Measurements from ENCODE around the gene KIAA1549.
"Not testable (repeated sequence)": the region's sequence is repeated elsewhere in the genome, so short reads cannot be mapped to it uniquely, and the experiment has no call there.

KIAA1549 gene

GRCh38 chr7:138981332-138982203 lies at the start of gene KIAA1549:
KIAA1549 (minus strand) TSS chr7:138981389; CDS start chr7:138981269, 120 bp downstream.
- TF ChIP-seq, protein P1, sequence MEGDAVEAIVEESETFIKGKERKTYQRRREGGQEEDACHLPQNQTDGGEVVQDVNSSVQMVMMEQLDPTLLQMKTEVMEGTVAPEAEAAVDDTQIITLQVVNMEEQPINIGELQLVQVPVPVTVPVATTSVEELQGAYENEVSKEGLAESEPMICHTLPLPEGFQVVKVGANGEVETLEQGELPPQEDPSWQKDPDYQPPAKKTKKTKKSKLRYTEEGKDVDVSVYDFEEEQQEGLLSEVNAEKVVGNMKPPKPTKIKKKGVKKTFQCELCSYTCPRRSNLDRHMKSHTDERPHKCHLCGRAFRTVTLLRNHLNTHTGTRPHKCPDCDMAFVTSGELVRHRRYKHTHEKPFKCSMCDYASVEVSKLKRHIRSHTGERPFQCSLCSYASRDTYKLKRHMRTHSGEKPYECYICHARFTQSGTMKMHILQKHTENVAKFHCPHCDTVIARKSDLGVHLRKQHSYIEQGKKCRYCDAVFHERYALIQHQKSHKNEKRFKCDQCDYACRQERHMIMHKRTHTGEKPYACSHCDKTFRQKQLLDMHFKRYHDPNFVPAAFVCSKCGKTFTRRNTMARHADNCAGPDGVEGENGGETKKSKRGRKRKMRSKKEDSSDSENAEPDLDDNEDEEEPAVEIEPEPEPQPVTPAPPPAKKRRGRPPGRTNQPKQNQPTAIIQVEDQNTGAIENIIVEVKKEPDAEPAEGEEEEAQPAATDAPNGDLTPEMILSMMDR (conservative IDR thresholded peaks at IDR 0.05; ENCODE audit: low read depth, low read length), result no peak
- H3K4me3 ChIP-seq (ENCODE audit: low read depth, low read length), result peak within 1 kb of the TSS; percentile 69
- peak; percentile 64 for DNase-seq (ENCODE audit: low read depth)

- no peak overlapping the region for H3K4me3 ChIP-seq (ENCODE audit: low read depth, low read length)
Measured at GRCh38 chr7:139029353-139029752, 48.2 kb upstream of the KIAA1549 start.

GRCh38 chr7:139026551-139026950 lies 45.4 kb upstream of the KIAA1549 start:
- TF ChIP-seq, protein P1 (conservative IDR thresholded peaks at IDR 0.05; ENCODE audit: low read depth, low read length), result no peak
- no peak for DNase-seq (ENCODE audit: low read depth)
- H3K4me3 ChIP-seq (ENCODE audit: low read depth, low read length), result no peak overlapping the region

More at GRCh38 chr7:139029353-139029752, 48.2 kb upstream of the KIAA1549 start:
- TF ChIP-seq, protein P1 (conservative IDR thresholded peaks at IDR 0.05; ENCODE audit: low read depth, low read length), result no peak
- DNase-seq (ENCODE audit: low read depth), result no peak

GRCh38 chr7:139025861-139026260 lies 44.7 kb upstream of the KIAA1549 start:
- not testable (repeated sequence) for H3K4me3 ChIP-seq (ENCODE audit: low read depth, low read length); DNase-seq (ENCODE audit: low read depth)

- TF ChIP-seq, protein P1 (conservative IDR thresholded peaks at IDR 0.05; ENCODE audit: low read depth, low read length), result no peak
- H3K4me3 ChIP-seq (ENCODE audit: low read depth, low read length), result no peak overlapping the region
- DNase-seq (ENCODE audit: low read depth), result peak; percentile 67
Measured at GRCh38 chr7:139023076-139023475, 41.9 kb upstream of the KIAA1549 start.

DNA sequence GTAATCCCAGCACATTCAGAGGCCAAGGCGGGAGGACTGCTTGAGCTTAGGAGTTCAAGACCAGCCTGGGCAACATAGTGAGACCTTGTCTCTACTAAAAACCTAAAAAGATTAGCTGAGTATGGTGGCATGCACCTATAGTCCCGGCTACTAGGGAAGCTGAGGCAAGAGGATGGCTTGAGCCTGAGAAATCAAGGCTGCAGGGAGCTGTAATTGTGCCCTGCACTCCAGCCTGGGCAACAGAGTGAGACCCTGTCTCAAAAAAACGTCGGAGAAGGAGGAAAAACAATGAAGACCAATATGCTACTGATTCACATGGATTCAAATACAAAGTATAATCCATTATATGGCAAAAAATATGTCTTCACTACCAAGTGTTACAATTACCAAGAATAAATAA lies 41.1 kb upstream of the KIAA1549 start:
- TF ChIP-seq, protein P1 (conservative IDR thresholded peaks at IDR 0.05; ENCODE audit: low read depth, low read length), result no peak
- H3K4me3 ChIP-seq (ENCODE audit: low read depth, low read length), result no peak overlapping the region
- DNase-seq (ENCODE audit: low read depth), result no peak

GRCh38 chr7:139018910-139019309 lies 37.7 kb upstream of the KIAA1549 start:
- TF ChIP-seq, protein P1 (conservative IDR thresholded peaks at IDR 0.05; ENCODE audit: low read depth, low read length), result no peak
- no peak overlapping the region for H3K4me3 ChIP-seq (ENCODE audit: low read depth, low read length)
- DNase-seq (ENCODE audit: low read depth), result no peak

Measured in choroid plexus epithelial cell (primary cell).